Stimulated activated CD4-positive, alpha-beta T cell treated with anti-CD3 and anti-CD28 coated beads, Interleukin-15, amount 100 ng/mL, for 24 hours (primary cell): Measurements from ENCODE around the gene DOP1B.
A peak's percentile ranks its signal among the peaks of the same experiment; 100 is the strongest.
"Not testable (repeated sequence)": the region's sequence is repeated elsewhere in the genome, so short reads cannot be mapped to it uniquely, and the experiment has no call there.

Experiments
- DNase-seq: peaks from one replicate; pipeline ENCODE4 v3.0.0-alpha.2; 2020

The DOP1B gene

DNA sequence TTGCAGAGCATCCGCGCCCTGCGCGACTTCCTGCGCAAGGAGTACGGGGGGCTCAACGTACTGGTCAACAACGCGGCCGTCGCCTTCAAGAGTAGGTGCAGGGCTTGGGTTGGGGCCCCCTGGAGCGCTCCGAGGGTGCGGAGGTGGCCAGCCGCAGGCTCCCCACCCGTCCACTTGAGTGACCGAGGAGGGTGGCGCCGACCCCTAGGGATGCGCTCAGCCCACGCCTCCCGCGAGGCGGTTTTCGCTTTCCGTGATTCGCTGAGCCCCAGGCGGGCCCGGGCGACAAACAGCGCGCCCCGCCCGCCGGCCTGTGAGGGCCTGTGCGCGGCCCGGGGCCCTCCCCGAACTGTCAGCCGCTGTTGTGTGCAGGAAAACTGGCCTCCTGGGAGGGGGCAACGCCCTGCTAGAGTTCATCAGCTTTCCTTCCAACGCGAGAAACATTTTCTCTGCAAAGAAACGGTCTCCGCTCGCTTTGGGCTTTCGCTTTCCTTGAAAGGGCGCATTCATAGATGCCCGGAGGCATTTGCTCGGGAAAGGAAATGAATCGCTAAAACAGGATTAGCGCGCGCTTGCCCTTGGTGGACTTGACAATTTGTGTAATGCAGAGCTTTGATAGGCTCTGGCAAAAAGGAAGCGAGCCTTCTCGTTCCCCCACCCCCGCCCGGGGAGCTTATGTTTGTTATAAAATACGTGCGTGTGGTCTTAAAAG is 21.1 kb upstream of the DOP1B start:
- DNase-seq: peak; percentile 74

DNA sequence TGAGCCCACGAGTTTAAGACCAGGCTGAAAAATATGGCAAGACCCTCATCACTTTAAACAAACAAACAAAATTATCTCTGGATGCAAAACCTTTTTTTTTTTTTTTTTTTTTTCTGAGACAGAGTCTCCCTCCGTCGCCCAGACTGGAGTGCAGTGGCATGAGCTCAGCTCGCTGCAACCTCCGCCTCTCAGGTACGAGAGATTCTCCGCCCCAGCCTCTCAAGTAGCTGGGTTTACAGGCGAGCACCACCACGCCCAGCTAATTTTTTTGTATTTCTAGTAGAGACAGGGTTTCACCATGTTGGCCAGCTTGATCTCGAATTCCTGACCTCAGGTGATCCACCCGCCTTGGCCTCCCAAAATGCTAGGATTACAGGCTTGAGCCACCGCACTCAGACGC is 16.8 kb upstream of the DOP1B start:
- not testable (repeated sequence) for DNase-seq

DNA sequence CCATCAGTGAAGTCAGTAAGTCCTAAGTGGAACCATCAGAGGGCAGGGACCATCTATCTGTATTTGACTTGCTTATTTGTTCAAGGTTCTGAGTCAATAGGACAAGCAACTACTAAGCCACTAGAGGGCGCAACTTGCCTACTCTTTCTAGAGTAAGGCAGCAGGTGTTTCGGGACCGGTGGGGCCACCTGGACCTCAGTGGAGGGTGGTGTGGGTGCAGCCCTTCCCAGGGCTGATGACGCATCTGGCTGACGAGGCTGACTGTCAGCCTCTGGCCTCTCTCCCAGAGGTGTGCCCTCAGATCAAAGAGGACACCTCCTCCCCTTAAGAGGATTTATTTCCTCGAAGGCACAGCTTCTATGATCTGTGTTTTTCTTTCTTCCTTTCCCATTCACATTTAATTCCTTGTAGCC is 15.1 kb upstream of the DOP1B start:
- DNase-seq: peak; percentile 89

DNA sequence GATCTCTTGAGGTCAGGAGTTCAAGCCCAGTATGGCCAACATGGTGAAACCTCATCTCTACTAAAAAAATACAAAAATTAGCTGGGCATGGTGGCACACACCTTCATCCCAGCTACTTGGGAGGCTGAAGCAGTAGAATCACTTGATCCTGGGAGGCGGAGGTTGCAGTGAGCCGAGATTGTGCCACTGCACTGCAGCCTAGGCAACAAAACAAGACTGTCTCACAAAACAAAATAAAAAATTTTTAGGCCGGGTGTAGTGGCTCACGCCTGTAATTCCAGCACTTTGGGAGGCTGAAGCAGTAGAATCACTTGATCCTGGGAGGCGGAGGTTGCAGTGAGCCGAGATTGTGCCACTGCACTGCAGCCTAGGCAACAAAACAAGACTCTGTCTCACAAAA is 12.4 kb upstream of the DOP1B start:
- not testable (repeated sequence) for DNase-seq

DNA sequence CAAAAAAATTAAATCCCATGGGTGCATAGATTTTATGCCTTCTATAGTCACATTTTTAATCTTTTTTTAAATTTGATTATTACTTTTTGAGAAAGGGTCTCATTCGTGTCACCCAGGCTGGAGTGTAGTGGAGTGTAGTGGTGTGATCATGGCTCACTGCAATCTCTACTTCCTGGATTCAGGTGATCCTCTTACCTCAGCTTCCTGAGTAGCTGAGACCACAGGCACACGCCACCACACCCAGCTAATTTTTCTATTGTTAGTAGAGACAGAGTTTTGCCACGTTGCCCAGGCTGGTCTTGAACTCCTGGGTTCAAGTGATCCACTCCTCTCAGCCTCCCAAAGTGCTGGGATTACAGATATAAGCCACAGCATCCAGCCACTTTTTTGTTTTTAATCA is 11.4 kb upstream of the DOP1B start:
- DNase-seq: no peak

DNA sequence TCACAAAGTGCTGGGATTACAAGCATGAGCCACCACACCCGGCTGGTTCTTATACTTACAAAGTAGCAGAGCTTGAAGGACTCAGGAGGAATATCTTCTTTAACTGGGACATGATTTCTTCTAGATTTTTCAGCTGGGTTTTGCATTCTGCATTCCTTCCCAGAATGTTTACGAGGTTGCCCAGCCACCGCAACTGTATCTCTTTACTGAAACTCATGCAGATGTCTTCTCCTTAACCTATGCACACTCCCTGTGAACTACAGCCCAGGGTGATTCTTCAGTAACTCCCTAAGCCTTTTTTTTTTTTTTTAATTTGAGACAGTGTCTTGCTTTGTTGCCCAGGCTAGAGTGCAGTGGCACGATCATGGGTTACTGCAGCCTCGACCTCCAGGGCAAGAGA is 8.7 kb upstream of the DOP1B start:
- DNase-seq: no peak

DNA sequence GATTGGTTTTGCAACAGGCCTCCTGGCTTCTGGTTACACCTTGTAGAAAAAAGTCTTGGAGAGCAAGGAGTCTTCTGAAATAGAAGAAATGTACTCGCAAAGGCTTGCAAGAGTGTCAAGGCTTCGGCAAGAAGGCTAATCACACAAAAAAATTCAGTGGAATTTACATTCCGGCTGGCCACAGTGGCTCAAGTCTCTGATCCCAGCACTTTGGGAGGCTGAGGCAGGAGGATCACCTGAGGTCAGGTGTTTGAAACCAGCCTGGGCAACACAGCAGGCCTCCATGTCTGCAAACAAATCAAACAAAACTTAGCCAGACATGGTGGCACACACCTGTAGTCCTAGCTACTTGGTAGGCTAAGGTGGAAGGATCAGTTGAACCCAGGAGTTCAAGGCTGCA is 7.7 kb upstream of the DOP1B start:
- no peak for DNase-seq

DNA sequence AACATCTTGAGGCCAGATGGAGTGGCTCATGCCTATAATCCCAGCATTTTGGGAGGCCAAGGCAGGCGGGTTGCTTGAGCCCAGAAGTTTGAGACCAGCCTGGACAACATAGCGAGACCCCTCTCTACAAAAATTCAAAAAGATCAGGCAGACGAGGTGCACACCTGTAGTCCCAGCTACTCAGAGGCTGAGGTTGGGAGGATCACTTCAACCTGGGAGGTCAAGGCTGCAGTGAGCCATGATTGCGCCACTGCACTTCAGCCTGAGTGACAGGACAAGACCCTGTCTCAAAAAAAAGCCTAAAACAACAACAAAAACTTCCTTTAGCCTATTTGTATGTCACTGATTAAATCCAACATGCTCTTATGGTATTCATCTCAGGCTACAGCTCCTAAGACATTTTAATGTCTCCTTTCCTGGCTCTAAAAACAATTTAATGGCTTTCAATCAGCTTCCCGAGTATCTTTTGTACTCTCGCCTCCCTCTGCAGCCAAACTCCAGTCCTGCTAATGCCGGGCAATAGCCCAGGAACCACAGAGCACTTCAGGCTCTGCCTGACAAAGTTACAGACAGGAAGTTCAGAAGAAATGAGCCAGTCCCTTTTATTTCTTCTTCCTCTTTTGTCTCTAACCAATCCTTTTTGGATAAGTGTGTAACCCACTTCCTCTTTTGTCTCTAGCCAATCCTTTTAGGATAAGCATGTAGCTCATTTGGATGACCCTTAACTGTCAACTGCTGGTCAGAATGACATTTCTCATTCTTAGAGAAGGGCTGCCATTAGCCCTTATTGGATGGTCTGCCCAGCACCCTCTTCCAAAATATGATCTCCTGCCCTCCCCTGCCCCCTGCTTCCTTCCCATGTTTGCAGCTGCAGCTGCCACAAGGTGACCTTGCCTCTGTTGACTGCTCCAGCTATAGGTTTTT is 6.6 kb upstream of the DOP1B start:
- no peak for DNase-seq

DNA sequence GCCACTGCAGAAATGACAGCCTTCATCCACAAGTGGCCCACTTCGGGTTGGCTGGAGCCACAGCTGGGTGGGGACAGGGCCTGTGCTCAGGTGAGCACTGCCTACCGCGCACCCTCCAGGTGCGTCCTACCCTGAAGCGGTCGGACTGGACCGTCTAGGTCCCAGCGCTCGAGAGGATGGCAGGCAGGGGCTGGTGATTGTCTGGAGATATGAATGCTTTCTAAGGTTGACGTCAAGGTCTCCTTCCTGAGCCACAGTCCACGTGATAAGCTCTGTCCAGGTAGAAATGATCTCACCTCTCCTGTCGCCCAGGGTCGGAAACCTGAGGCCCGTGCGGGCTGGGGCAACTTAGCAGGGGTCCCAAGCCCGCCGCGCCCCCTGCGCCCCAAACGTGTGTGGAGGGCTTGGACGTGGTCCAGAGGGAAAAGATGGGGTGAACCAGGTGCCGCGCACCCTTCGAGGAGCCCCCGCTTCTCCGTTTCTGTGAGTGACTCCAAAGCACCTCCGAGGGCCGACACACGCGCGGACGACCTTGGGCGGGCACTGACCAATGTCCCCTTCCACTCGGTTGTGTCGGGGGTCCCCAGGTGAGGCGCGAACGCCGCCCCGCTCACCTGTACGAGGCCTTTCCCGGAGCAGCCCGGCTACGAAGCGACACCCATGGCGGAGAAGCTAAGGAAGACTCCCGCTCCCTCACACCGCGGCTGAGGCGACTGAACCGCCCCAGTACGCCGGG is 853 bp upstream of the DOP1B start:
- DNase-seq: no peak

DNA sequence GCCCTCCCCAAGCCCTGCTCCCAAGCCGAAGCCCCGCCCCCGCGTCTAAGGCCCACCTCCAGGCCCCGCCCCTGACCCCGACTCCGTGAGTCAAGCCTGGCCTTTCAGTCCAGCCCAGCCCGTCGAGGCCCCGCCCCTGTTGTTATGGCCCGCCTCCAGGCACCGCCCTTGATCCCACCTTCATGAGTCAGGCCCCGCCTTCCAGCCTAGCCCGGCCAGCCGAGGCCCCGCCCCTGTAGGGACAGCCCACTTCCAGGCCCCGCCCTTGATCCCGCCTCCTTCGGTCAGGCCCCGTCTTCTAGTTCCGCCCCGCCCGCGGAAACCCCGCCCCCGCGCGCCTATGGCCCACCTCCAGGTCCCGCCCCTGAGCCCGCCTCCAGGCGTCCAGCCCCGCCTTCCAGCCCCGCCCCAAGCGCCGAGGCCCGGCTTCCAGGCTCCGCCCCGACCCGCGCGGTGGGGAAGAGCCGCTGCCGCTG is 247 bp upstream of the DOP1B start:
- peak; percentile 100 for DNase-seq

DNA sequence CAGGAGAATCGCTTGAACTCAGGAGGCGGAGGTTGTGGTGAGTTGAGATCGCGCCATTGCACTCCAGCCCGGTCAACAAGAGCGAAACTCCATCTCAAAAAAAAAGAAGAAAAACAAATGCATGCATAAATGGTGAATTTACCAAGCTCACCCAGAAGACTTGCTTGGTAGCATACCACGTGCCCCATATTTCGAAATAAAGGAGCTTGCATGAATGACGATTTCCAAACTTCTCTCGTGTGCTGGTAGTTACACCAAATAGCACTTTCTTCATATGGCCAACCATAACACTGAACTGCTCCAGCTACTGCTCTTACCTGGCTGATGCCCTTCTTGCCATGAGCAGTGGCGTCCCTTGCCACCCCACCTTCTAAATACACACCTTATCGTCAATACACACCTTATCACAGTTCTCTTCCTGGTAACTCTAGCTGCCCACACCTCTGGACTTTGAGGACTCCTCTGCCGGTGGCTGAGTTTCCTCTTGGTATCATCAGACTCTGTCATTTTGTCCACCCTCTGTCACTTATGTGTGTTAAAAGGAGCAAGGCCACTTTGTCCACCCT is 2.8 kb downstream of the DOP1B start:
- DNase-seq: no peak

DNA sequence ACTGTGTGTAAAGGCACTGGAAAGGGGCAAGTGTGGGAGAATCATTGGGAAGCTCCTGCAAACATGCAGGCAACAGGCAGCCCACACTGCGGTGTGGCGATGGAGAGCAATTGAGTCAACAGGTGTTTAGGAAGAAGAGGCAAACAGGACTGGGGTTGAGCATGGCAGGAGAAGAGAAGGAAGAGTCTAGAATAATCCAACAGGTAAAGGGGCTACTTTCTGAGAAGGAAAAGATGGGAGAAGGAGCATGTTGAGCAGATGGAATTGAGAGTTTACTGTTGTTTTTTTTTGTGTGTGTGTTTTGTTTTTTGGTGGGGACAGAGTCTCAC is 4.2 kb downstream of the DOP1B start:
- no peak for DNase-seq

DNA sequence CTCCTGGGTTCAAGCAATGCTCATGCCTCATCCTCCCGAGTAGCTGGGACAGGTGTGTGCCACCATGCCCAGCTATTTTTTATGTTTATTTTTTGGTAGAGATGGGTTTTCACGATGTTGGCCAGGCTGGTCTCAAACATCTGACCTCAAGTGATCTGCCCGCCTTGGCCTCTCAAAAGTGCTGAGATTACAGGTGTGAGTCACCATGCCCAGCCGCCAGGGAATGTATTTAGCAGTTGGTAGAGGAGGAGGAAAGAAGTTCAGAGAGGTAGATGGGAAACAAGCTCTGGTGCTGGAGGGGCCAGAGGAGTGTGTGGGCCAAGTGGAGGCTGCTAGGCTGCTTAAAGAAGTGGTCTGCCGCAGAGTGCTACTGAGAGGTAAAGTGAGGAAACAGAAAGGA is 6.0 kb downstream of the DOP1B start:
- DNase-seq: no peak

DNA sequence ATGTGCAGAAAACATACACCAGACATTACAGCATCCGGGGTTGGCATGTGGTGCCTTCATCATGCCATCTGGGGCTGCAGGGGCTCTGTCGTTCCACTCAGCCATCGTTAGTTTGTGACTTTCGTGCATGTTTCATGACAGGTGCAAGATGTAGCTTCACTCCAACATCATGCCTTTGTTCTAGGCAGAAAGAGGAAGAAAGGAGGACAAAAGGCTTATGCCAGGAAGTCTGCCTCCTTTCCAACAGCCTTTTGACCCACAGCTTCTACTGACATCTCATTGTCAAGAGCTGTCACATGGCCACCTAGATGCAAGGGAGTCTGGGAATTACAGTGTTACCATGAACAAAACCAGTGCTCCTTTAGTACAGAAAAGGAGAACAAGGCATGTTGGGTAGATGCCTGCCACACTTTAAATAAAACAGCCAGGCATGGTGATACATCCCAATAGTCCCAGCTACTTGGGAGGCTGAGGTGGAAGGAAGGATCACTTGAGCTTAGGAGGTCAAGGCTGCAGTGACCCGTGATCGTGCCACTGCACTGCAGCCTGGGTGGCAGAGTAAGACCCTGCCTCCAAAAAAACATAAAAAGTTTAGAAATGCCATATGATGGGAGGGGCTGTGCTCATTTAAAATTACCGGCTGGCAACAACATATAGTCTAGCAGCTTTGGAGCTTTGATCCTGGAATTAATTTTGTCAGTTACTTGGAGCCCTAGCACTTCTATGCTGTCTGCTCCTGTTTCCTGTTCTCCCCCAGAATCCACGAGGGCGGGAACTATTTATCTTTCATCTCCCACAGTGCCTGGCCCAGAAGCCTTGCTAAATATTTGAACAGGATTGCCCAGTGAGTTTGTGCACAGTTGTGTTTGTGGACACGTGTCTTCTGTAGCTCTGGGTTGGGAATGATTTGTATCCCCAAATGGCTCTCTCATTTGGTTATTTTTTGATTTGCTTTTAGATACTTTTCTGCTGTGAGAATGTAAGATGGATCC is 7.4 kb downstream of the DOP1B start:
- no peak for DNase-seq

DNA sequence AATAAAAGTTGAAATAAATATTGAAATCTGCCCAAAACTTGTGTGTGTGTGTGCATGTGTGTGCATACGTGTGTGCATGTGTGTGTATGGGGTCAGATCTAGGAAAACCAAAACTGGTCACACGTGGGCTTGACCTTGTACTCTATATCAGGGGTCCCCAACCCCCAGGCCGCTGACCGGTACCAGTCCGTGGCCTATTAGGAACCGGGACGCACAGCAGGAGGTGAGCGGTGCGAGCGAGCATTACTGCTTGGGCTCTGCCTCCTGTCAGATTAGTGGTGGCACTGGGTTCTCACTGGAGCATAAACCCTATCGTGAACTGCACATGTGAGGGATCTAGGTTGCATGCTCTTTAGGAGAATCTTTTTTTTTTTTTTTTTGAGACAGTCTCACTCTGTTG is 8.7 kb downstream of the DOP1B start:
- no peak for DNase-seq

DNA sequence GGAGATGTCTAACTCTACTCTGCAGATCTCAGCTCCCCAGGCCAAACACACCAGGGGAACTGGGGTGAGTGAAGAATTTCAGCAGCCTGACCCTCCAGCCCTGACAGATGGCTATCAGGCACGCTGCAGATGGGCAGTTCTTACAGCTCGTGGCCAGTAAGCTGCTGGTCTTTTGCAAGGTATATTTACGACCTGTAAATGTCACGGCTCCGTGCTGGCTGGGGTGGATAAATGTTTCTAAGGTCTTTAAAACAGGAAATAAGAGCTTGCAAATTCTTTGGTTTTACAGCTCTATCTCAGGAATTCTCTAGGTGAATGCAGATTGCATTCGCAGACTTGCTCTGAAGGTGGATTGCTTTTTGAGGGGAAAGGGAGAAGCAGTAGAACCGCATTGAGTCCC is 10.1 kb downstream of the DOP1B start:
- no peak for DNase-seq

DNA sequence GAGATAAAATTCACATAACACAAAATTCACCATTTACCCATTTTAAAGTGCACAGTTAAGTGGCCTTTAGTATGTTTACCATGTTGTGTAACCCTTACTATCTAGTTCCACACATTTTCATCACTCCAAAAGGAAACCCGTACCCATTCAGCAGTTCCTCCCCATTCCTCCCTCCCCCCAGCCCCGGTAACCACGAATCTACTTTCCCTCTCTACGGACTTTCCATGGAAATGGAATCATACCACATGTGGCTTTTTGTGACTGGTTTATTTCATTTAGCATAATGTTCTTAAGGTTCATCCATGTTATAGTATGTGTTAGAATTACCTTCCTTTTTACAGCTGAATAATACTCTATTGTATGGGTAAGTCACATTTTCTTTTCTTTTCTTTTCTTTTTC is 10.9 kb downstream of the DOP1B start:
- no peak for DNase-seq

DNA sequence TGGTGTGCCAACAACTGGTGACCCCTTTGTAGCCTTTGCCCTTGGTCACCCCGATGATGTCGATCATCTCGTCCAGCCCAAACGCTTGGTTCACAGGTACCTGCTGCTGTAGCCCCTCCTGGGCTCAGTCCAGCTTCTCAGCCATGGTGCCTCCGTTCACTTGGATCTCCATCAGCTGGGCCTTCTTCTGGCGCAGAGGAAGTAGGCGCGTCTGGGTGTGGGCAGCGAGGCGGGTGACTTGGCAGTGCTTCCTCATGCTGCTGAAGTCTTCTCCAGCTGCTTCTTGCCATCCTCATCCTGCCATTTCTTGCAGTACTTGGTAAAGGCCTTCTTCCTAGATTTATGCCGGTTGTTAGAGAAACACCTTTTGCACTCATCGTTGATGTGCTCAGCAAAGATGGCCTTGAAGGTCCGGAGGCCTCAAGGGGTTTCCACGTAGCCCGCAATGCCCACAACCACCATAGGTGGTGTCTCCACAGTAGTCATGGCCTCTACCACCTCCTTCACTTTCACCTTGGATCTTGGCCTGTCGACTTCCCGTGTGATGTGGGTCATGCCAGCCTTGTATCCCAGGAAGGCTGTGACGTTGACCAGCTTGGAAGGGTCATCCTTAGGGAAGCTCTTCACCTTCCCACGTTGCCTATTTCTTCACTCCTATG is 13.0 kb downstream of the DOP1B start:
- DNase-seq: peak; percentile 7

DNA sequence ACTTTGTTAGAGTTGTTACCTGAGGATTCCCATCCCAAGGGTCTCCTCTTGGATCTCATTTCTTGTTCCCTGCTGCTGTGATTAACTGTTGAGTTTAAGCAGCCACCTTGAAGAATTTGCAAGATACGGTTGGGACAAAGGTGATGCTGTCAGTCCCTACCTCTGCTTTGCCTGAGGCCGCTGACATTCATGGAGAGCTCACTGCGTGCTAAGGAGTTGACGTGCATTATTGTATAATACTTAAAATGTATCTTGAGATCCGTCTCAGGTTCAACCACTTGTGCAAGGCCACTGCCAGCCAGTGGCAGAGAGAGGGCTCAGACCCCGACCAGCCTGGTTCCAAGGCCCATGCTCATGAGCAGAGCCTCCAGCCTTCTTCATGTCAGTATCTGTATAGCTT is 14.2 kb downstream of the DOP1B start:
- DNase-seq: no peak

DNA sequence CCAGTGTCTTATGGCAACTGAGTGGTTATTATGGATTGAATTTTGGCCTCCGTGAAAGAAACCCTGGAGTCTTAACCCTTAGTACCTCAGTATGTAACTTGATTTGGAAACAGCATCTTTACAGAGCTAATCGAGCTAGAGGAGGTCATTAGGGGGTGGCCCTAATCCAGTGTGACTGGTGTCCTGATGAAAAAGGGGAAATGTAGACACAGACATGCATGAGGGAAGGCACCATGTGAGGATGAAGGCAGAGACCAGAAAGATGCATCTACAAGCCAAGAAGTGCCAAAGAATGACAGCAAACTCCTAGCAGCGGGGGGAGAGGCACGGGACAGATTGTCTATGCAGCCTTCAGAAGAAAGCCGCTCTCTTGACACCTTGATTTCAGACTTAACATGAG is 14.7 kb downstream of the DOP1B start:
- DNase-seq: no peak

DNA sequence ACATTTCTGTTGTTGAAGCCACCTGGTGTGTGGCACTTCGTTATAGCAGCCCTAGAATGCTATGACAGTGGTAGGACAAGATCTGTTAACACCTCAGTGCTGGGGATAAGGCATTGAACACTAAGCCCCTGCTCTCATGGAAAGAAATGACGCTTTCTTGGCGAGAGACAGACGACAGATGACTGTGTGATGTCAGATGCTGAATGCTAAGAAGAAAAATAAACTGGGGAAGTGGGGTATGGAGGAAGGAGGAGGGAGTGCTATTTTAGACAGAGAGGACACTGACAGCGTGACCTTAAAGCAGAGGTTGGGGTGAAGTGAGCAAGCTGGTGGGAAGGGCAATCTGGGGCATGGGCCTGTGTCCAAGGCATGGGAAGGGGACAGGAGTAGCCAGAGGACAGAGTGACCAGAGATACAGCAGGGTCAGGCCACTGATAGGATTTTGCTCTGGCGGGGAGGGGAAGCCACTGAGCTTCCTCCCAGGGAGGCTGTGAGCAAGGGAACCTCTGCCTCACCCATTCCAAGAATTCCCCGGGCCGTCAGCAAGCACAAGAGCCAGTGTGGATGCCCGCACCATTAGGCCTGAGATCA is 15.2 kb downstream of the DOP1B start:
- DNase-seq: no peak
